SK-N-SH (cell line): ENCODE measurements around the gene KPNB1.

ENCODE experiments used
- CHD2 ChIP-seq: fragments of 150-350 bp; IDR thresholded peaks from 2 replicates; pipeline ENCODE4 v1.6.1; 2018; ENCODE audit warnings: low read length; ENCODE audit not compliant: partially characterized antibody
- EP300 ChIP-seq, 2 experiments: IDR thresholded peaks; 2 replicates each; pipeline versions ENCODE4 v1.4.0 to v1.6.1; 2012; ENCODE audit warnings: borderline replicate concordance in 1 of 2, low read depth in 1 of 2, low read length in 1 of 2
- JUND ChIP-seq: IDR thresholded peaks from 2 replicates; pipeline ENCODE4 v1.4.0; 2012
- POLR2AphosphoS5 ChIP-seq: IDR thresholded peaks from 2 replicates; pipeline ENCODE4 v1.6.1; 2012; ENCODE audit warnings: low read depth, low read length
- TF ChIP-seq, protein P1 (sequence below): fragments of 200-600 bp; sonication (generic); IDR thresholded peaks from 2 replicates; pipeline ENCODE4 v1.6.1; 2017; ENCODE audit warnings: antibody characterized with exemption, mild to moderate bottlenecking, moderate library complexity
- TF ChIP-seq, protein P2 (sequence below): fragments of 150-350 bp; IDR thresholded peaks from 2 replicates; pipeline ENCODE4 v1.6.1; 2017; ENCODE audit warnings: antibody characterized with exemption, low read length, low read depth, borderline replicate concordance
- TF ChIP-seq, protein P3 (sequence below): IDR thresholded peaks from 2 replicates; pipeline ENCODE4 v1.4.0; 2012; ENCODE audit warnings: low read depth

DNA sequence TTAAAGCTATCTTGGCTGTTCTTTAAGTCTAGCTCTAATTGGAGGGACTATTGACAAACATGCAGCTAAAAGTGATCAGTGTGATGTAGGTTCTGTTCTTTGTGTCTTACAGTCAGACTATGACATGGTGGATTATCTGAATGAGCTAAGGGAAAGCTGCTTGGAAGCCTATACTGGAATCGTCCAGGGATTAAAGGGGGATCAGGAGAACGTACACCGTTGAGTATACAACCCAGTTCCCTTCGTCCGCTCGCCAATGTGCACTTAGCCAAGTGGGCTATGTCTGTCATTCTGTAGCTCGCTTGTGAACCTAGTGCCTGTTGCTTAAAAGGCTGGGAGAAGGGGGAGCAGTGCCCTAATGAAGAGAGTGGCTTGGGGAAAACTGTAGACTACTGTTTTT lies 28.5 kb downstream of the KPNB1 start:
- TF ChIP-seq, protein P1, sequence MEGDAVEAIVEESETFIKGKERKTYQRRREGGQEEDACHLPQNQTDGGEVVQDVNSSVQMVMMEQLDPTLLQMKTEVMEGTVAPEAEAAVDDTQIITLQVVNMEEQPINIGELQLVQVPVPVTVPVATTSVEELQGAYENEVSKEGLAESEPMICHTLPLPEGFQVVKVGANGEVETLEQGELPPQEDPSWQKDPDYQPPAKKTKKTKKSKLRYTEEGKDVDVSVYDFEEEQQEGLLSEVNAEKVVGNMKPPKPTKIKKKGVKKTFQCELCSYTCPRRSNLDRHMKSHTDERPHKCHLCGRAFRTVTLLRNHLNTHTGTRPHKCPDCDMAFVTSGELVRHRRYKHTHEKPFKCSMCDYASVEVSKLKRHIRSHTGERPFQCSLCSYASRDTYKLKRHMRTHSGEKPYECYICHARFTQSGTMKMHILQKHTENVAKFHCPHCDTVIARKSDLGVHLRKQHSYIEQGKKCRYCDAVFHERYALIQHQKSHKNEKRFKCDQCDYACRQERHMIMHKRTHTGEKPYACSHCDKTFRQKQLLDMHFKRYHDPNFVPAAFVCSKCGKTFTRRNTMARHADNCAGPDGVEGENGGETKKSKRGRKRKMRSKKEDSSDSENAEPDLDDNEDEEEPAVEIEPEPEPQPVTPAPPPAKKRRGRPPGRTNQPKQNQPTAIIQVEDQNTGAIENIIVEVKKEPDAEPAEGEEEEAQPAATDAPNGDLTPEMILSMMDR: no peak
- TF ChIP-seq POLR2AphosphoS5 (no peak), EP300 (IDR thresholded peaks at IDR 0.05; ENCODE audit: borderline replicate concordance in 1 of 2, low read depth in 1 of 2, low read length in 1 of 2) (no peak), JUND (no peak), CHD2 (no peak)
- TF ChIP-seq, protein P2, sequence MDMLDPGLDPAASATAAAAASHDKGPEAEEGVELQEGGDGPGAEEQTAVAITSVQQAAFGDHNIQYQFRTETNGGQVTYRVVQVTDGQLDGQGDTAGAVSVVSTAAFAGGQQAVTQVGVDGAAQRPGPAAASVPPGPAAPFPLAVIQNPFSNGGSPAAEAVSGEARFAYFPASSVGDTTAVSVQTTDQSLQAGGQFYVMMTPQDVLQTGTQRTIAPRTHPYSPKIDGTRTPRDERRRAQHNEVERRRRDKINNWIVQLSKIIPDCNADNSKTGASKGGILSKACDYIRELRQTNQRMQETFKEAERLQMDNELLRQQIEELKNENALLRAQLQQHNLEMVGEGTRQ: no peak
- TF ChIP-seq, protein P3, sequence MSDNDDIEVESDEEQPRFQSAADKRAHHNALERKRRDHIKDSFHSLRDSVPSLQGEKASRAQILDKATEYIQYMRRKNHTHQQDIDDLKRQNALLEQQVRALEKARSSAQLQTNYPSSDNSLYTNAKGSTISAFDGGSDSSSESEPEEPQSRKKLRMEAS: no peak
